Effector memory CD4-positive, alpha-beta T cell (primary cell): Measurements from ENCODE around the gene DTX1.
A peak's percentile ranks its signal among the peaks of the same experiment; 100 is the strongest.

Source experiments
- DNase-seq, 3 donors: peaks; one replicate each; pipeline ENCODE4 v3.0.0-alpha.2; 2020
- H3K27ac ChIP-seq: 2 replicates; pipeline ENCODE4 v1.7.0; 2013; ENCODE audit warnings: mild to moderate bottlenecking, low read length, moderate library complexity; ENCODE audit not compliant: insufficient read depth, poor library complexity, severe bottlenecking
- H3K27me3 ChIP-seq: replicated peaks from 2 replicates; pipeline ENCODE4 v1.7.0; 2013; ENCODE audit warnings: mild to moderate bottlenecking, low read length; ENCODE audit not compliant: insufficient read depth, control insufficient read depth, poor library complexity, severe bottlenecking
- H3K36me3 ChIP-seq: 2 replicates; pipeline ENCODE4 v1.7.0; 2013; ENCODE audit warnings: mild to moderate bottlenecking, low read length, moderate library complexity; ENCODE audit not compliant: control insufficient read depth, insufficient read depth
- H3K4me1 ChIP-seq: 2 replicates; pipeline ENCODE4 v1.7.0; 2013; ENCODE audit warnings: low read length, mild to moderate bottlenecking; ENCODE audit not compliant: control insufficient read depth, insufficient read depth, poor library complexity, severe bottlenecking
- H3K4me3 ChIP-seq: 2 replicates; pipeline ENCODE4 v1.7.0; 2013; ENCODE audit warnings: low read length, low read depth, mild to moderate bottlenecking; ENCODE audit not compliant: insufficient read depth, poor library complexity, severe bottlenecking
- H3K9me3 ChIP-seq: 2 replicates; pipeline ENCODE4 v1.7.0; 2013; ENCODE audit warnings: mild to moderate bottlenecking, low read length, moderate library complexity; ENCODE audit not compliant: control insufficient read depth

DTX1 gene

GRCh38 chr12:113083863-113084435 is 27.4 kb downstream of the DTX1 start:
- H3K27me3 ChIP-seq, result no peaks in the 10 kb centered on the region

GRCh38 chr12:113086249-113087164 is 30.0 kb downstream of the DTX1 start:
- H3K4me1 ChIP-seq, result peaks cover 58% of the 10 kb centered on the region
- H3K27ac ChIP-seq, result peak overlapping the region; percentile 60
- no peaks in the 10 kb centered on the region for H3K36me3 ChIP-seq
- no peaks in the 10 kb centered on the region for H3K9me3 ChIP-seq
- no peaks in the 10 kb centered on the region for H3K27me3 ChIP-seq
- peak in 1 of 3 donors; percentile 15 for DNase-seq
- no peak overlapping the region for H3K4me3 ChIP-seq

More at GRCh38 chr12:113083863-113084435, 27.4 kb downstream of the DTX1 start:
- Histone ChIP-seq H3K4me3 (no peak overlapping the region), H3K36me3 (no peaks in the 10 kb centered on the region), H3K27ac (no peak overlapping the region), H3K9me3 (no peaks in the 10 kb centered on the region), H3K4me1 (peaks cover 33% of the 10 kb centered on the region)
- no peak for DNase-seq

GRCh38 chr12:113087193-113087592 is 30.7 kb downstream of the DTX1 start:
- Histone ChIP-seq H3K27me3 (no peaks in the 10 kb centered on the region), H3K27ac (peak overlapping the region; percentile 60), H3K4me1 (peaks cover 65% of the 10 kb centered on the region), H3K9me3 (no peaks in the 10 kb centered on the region), H3K4me3 (no peak overlapping the region), H3K36me3 (no peaks in the 10 kb centered on the region)
- no peak for DNase-seq

- Histone ChIP-seq H3K27me3 (no peaks in the 10 kb centered on the region), H3K4me1 (peaks cover 72% of the 10 kb centered on the region), H3K9me3 (no peaks in the 10 kb centered on the region), H3K36me3 (no peaks in the 10 kb centered on the region), H3K4me3 (no peak overlapping the region), H3K27ac (peak overlapping the region; percentile 60)
- no peak for DNase-seq
These were observed 31.5 kb downstream of the DTX1 start for GRCh38 chr12:113088037-113088436.

- Histone ChIP-seq H3K27me3 (no peaks in the 10 kb centered on the region), H3K4me3 (peak overlapping the region; percentile 22), H3K27ac (peak overlapping the region; percentile 56), H3K4me1 (peaks cover 73% of the 10 kb centered on the region), H3K9me3 (no peaks in the 10 kb centered on the region), H3K36me3 (no peaks in the 10 kb centered on the region)
- peak in 1 of 3 donors; percentile 37 for DNase-seq
These were observed 32.6 kb downstream of the DTX1 start for GRCh38 chr12:113088971-113089756.

GRCh38 chr12:113089839-113090238 is 33.3 kb downstream of the DTX1 start:
- H3K27ac ChIP-seq, result peak overlapping the region; percentile 56
- H3K27me3 ChIP-seq, result no peaks in the 10 kb centered on the region
- peak overlapping the region; percentile 22 for H3K4me3 ChIP-seq
- DNase-seq, result no peak
- H3K36me3 ChIP-seq, result no peaks in the 10 kb centered on the region
- H3K4me1 ChIP-seq, result peaks cover 73% of the 10 kb centered on the region
- no peaks in the 10 kb centered on the region for H3K9me3 ChIP-seq

- no peak for DNase-seq
- Histone ChIP-seq H3K36me3 (no peaks in the 10 kb centered on the region), H3K27me3 (no peaks in the 10 kb centered on the region), H3K4me3 (no peak overlapping the region), H3K9me3 (no peaks in the 10 kb centered on the region), H3K4me1 (peaks cover 68% of the 10 kb centered on the region), H3K27ac (no peak overlapping the region)
These were observed 34.2 kb downstream of the DTX1 start for GRCh38 chr12:113090740-113091139.

- Histone ChIP-seq H3K4me1 (peaks cover 62% of the 10 kb centered on the region), H3K27me3 (no peaks in the 10 kb centered on the region), H3K36me3 (no peaks in the 10 kb centered on the region), H3K4me3 (peak overlapping the region; percentile 14), H3K9me3 (no peaks in the 10 kb centered on the region), H3K27ac (no peak overlapping the region)
- DNase-seq, result no peak
These were observed 35.0 kb downstream of the DTX1 start for GRCh38 chr12:113091506-113091905.

- H3K36me3 ChIP-seq, result peaks cover 6% of the 10 kb centered on the region
- H3K4me1 ChIP-seq, result peaks cover 49% of the 10 kb centered on the region
- no peak overlapping the region for H3K4me3 ChIP-seq
- H3K9me3 ChIP-seq, result no peaks in the 10 kb centered on the region
- H3K27me3 ChIP-seq, result no peaks in the 10 kb centered on the region
- DNase-seq, result no peak
- no peak overlapping the region for H3K27ac ChIP-seq
These were observed 36.3 kb downstream of the DTX1 start for GRCh38 chr12:113092607-113093408.
